Stimulated activated CD4-positive, alpha-beta T cell treated with anti-CD3 and anti-CD28 coated beads, TNF-alpha, amount 100 ng/mL, for 24 hours (primary cell): ENCODE data around the gene CD96.
"Not testable (repeated sequence)": the region's sequence is repeated elsewhere in the genome, so short reads cannot be mapped to it uniquely, and the experiment has no call there.

Experiments
- DNase-seq, 3 experiments: peaks; one replicate each; pipeline ENCODE4 v3.0.0-alpha.2; 2020; ENCODE audit warnings: low read depth in 3 of 3

CD96 gene

DNA sequence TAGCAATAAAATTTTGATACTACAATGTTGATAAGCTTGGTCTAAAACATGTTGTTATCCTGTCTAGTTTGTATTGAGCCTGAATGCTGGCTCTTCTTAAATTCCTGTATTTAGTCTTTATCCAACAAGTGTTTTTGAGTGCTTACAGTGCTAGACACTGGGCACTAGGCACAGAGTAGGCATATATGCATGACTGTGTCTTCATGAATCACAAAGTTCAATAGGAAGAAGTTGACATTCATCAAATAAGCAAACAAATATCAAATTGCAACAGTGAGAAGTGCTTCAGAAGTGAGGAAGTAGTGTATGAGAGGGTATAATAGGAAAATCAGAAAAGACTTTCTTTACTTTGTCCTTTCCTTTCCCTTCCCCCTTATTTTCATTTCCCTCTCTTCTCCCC is 6.8 kb downstream of the CD96 start:
- no peak for DNase-seq

DNA sequence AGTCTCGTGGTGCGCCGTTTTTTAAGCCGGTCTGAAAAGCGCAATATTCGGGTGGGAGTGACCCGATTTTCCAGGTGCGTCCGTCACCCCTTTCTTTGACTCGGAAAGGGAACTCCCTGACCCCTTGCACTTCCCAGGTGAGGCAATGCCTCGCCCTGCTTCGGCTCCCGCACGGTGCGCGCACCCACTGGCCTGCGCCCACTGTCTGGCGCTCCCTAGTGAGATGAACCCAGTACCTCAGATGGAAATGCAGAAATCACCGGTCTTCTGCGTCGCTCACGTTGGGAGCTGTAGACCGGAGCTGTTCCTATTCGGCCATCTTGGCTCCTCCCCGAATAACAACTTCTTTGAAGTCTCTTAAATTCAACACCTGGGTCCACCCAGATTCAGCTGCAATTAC is 19.9 kb downstream of the CD96 start:
- DNase-seq: not testable (repeated sequence)

DNA sequence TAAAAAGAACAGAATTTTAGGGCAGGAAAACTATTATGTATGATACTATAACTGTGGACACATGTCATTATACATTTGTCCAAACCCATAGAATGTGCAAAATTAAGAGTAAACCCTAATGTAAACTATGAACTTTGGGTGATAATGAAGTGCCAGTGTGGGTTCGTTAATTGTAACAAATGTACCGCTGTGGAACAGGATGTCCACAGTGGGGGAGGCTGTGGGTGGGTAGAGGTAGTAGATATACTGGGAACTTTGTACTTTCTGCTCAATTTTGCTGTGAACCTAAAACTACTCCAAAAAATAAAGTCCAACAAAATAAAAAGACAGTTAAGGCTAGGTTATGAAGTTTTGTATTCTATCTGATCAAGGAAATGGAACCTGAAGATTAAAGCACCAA is 24.8 kb downstream of the CD96 start:
- no peak for DNase-seq

- DNase-seq: no peak
Observed at GRCh38 chr3:111568355-111568754, 26.4 kb downstream of the CD96 start.

DNA sequence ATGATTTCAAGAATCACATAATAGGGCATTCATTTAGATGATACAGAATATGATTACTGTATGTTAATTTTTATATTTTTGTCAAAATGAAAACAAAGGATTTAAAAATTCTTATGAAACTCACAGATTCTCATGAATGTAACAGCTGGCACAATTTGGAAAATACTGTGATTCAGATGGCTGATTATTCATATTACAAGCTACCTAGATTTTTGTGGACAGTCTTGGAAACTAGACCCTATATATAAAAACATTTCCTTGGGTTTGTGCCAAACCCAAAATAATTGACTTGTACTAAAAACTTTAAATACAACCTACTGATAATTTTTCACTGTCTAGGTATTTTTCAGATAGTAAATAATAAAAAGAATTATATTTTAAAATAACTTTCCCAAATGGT is 26.9 kb downstream of the CD96 start:
- no peak for DNase-seq

DNA sequence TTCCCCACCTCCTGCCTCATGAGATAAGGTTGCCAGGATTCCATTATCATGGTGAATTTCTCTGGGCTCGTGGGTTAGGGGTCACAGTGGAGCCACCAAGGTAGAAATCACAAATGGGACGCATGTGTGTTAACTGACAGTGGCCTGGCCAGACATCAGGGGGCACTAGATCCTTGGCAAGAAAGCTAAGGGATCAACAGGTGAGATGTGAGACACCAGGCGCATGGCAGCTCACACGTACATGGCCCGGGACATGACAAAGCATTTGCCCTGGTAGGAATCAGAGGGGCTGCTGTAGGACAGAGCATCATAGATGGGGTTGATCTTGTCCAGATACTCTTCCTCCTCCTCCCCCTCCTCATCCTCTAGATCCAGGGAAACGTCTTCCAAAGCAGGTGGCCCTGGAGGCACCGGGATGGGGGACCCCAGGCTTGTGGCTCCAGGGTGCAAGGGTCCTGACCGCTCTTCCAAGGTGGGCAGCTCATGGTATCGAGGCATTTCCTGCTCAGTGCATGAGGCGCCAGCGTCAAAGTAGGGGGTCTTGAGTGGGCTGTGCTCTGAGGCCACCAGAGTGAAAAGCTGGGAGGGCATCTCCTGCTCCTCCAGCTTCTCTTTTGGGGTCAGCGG is 28.5 kb downstream of the CD96 start:
- no peak for DNase-seq

DNA sequence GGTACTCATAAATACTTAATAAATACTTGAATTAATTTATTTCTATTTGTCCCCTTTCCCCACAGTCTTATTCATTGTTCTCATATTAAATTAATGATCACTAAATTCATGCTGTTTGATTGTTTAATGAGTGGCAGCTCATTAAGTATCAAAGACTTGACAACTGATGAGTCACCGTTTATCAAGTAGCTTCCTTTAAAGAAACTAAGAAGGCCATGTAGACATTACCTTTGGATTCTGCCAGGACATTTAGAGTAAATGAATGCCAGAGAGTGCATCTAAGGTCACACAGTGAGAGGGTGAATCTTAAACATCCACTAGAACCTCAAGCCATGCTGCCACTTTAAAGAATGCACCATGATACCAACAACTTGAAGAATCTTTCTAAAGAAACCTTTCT is 29.3 kb downstream of the CD96 start:
- no peak for DNase-seq

GRCh38 chr3:111571907-111572460 is 30.0 kb downstream of the CD96 start:
- no peak for DNase-seq

DNA sequence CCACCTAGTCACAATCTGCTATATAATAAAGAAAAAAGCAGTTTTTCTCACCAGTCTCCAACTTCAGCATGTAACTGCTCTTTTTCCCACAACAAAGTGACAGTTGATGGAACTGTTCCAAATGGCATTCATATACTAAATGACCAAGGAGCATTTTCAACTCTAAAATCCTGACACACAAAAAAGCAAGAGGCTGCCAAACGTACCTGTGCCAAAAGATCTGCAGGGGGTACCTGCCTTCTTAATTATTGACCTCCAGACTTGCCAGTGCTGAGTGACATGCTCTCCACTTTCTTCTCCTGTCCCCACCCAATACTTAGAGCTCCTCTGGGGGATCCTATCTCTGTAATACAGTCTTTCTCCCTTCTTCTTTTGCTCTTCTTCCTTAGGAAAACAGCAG is 35.1 kb downstream of the CD96 start:
- DNase-seq: no peak

DNA sequence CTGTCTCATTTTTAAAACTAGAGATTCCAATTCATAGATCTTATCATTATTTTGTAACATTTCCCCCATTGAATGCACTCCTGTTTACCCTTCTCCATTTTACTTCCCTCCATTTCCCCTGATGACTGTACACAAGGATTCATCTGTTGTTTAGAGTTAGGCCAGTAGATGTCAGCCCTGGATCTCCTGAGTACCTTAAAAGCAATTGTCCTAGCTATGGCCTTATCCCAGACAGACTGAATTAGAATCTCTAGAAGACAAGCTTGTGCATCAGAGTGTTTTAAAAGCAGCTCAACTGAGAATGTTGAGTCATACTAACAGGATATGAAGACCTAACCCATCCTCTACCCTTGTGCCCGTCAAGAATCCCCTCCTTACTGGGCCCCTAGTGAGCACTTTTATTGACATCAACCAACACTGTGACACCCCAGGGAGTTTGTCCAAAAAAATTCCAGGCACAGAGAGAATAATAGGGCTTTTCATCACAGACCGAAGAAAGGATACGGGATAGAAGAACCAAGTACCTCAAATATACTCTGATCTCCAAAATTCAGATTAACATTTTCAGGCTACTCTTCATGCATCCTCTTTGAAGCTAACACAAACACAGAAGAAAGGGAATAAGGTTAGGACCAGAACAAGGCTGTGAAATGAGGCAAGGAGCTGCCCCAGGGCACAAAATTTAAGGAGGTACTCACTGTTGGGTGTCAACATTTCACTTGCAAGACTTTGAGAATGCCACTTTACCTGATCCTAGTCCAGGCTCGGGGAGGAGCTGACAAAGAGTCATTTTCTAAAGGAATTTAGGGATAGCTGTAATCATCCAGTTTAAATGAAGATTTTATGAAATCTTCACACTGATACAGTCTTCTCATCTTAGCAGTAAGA is 36.0 kb downstream of the CD96 start:
- no peak for DNase-seq

DNA sequence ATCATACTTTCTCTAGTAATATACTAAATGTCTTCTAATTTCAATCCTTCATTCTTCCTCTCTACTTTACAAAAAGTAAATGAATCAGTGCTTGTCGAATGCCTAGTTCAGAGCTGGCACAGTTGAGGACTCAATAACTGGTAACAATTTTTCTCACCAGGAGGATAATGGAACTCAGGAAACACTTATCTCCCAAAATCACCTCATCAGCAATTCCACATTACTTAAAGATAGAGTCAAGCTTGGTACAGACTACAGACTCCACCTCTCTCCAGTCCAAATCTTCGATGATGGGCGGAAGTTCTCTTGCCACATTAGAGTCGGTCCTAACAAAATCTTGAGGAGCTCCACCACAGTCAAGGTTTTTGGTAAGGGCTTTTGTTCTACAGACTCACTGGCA is 36.9 kb downstream of the CD96 start:
- no peak for DNase-seq

DNA sequence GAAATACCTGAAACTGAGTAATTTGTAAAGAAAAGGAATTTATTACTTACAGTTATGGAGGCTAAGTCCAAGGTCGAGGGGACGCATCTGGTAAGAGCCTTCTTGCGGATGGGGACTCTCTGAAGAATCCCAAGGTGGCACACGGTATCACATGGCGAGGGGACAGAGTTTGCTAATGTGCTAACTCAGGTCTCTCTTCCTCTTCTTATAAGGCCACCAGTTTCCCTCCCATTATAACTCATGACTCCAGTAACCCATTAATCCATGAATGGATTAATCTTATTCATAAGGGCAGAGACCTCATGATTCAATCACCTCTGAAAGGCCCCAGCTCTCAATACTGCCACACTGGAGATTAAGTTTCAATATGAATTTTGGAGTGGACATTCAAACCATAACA is 37.5 kb downstream of the CD96 start:
- DNase-seq: no peak

GRCh38 chr3:111581403-111582119 is 39.6 kb downstream of the CD96 start:
- no peak for DNase-seq

- no peak for DNase-seq
Observed at GRCh38 chr3:111582120-111582474, 40.1 kb downstream of the CD96 start.

GRCh38 chr3:111584744-111585143 is 42.7 kb downstream of the CD96 start:
- no peak for DNase-seq

DNA sequence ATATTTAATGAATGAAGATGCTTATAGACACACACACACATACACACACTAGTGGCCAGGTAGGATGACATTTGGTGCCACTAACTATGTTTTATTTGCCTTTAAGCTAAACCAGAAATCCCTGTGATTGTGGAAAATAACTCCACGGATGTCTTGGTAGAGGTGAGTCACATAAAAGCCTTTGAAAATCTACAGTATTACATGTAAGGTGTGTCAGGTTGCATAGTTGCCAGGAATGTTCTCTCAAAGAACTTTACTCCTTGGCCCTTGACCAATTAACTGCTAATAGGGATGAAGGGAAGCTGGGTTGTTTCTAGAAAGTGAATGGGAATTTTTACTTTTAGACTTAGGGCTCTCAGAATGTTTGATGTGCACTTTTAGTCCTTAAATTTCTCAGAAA is 43.2 kb downstream of the CD96 start:
- no peak for DNase-seq

DNA sequence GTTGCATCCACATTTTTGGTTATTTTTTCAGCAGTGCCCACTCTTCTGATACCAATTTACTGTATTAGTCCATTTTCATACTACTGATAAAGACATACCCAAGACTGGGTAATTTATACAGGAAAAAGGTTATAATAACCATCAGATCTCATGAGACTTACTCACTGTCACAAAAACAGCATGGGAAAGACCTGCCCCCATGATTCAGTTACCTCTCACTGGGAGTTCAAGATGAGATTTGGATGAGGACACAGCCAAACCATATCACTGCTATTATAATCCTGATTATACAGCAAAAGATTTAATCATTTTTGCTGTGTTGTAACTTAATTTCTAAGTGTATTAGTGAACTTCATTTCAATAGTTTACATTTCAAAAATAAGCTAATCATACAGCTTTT is 46.5 kb downstream of the CD96 start:
- no peak for DNase-seq

- DNase-seq: no peak
Observed at GRCh38 chr3:111589303-111590142, 47.5 kb downstream of the CD96 start.

DNA sequence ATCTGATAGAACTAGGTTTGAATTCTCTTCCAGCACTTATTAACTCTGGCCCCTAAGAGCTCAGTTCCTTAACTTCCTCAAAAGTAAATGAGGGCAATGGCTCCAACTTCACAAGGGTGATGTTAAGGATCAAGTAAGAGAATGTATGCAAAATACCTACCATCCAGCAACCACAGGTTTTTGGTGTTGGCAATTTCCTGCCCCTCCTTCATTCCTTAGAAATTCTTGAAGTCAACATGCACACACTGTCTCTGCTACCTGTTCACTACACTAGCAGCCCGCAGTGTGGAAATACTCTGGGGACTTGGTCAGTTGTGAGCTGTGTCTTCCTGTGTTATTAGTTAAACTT is 48.1 kb downstream of the CD96 start:
- no peak for DNase-seq

- DNase-seq: no peak
Observed at GRCh38 chr3:111591555-111591954, 49.6 kb downstream of the CD96 start.

DNA sequence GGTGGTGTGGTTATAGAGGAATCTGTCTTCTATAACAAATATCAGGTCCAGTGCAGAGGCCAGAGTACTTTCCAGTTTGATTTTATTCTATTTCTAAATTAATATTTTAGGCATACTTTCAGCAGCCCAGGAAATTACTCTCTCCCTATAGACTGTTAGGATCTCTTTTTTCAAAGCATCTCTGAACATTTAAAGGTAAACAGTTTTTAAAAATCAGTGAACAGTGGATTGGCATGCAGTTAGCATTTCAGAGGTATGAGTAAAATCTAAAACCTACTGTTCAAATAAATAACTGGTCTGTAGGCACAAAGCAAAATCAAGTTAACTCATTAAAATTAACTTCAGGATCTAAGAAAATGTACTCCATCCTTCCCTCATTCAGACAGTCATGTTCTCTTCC is 50.1 kb downstream of the CD96 start:
- no peak for DNase-seq

- no peak for DNase-seq
Observed at GRCh38 chr3:111592936-111593335, 50.9 kb downstream of the CD96 start.
